NCI-H1436 treated with DMSO at 0.1 percent for 48 hours (cell line): Measurements from ENCODE around the gene CELF4.
"Not testable (repeated sequence)": the region's sequence is repeated elsewhere in the genome, so short reads cannot be mapped to it uniquely, and the experiment has no call there.

Experiments
- DNase-seq: peaks from one replicate; lab custom pipeline; 2025; lab: John Stamatoyannopoulos, UW

The CELF4 gene

GRCh38 chr18:37465958-37466357 is 99.6 kb downstream of the CELF4 start:
- DNase-seq, result no peak

- no peak for DNase-seq
Measured at GRCh38 chr18:37464257-37464656, 101.3 kb downstream of the CELF4 start.

GRCh38 chr18:37461329-37461728 is 104.3 kb downstream of the CELF4 start:
- DNase-seq, result not testable (repeated sequence)

GRCh38 chr18:37460604-37461003 is 105.0 kb downstream of the CELF4 start:
- DNase-seq, result no peak

GRCh38 chr18:37458697-37459096 is 106.9 kb downstream of the CELF4 start:
- DNase-seq, result no peak

GRCh38 chr18:37457753-37458152 is 107.8 kb downstream of the CELF4 start:
- no peak for DNase-seq

- DNase-seq, result no peak
Measured at GRCh38 chr18:37457341-37457740, 108.3 kb downstream of the CELF4 start.

- DNase-seq, result no peak
Measured at GRCh38 chr18:37456873-37457272, 108.7 kb downstream of the CELF4 start.

GRCh38 chr18:37456395-37456794 is 109.2 kb downstream of the CELF4 start:
- no peak for DNase-seq

- DNase-seq, result no peak
Measured at GRCh38 chr18:37453752-37454151, 111.8 kb downstream of the CELF4 start.

GRCh38 chr18:37452682-37453385 is 112.8 kb downstream of the CELF4 start:
- no peak for DNase-seq

GRCh38 chr18:37452015-37452414 is 113.6 kb downstream of the CELF4 start:
- DNase-seq, result no peak

GRCh38 chr18:37451239-37451825 is 114.3 kb downstream of the CELF4 start:
- DNase-seq, result no peak

GRCh38 chr18:37450434-37451132 is 115.0 kb downstream of the CELF4 start:
- no peak for DNase-seq

GRCh38 chr18:37449618-37450017 is 116.0 kb downstream of the CELF4 start:
- no peak for DNase-seq

- DNase-seq, result no peak
Measured at GRCh38 chr18:37448946-37449345, 116.7 kb downstream of the CELF4 start.

GRCh38 chr18:37447962-37448888 is 117.4 kb downstream of the CELF4 start:
- DNase-seq, result no peak

- no peak for DNase-seq
Measured at GRCh38 chr18:37445836-37446235, 119.8 kb downstream of the CELF4 start.

GRCh38 chr18:37445368-37445767 is 120.2 kb downstream of the CELF4 start:
- DNase-seq, result no peak

- no peak for DNase-seq
Measured at GRCh38 chr18:37443325-37444055, 122.1 kb downstream of the CELF4 start.

- no peak for DNase-seq
Measured at GRCh38 chr18:37442477-37442876, 123.1 kb downstream of the CELF4 start.

GRCh38 chr18:37441821-37442220 is 123.8 kb downstream of the CELF4 start:
- DNase-seq, result no peak
